Pancreas (tissue), 10 donors: Measurements from ENCODE around the gene RAD1. TPM values are rescaled to one million over a fixed set of nuclear protein-coding genes. Genes with fewer than 3 reads are reported as not detected.

ENCODE experiments used
- ATAC-seq, 4 donors: fragments of 200-7000 bp; cut with Tn5 transposase; one replicate each; pipeline versions ENCODE4 v1.8.0 to v1.9.1; 2020; ENCODE audit warnings: mild to moderate bottlenecking in 4 of 4, moderate library complexity in 4 of 4
- DNase-seq, 6 donors: peaks; one replicate each; pipeline ENCODE4 v3.0.0-alpha.2; 2020
- FAIRE-seq: peaks from 2 replicates; lab custom pipeline; 2012; peaks lifted over from hg19 to GRCh38; lab: Jason Lieb, UNC
- H3K27ac ChIP-seq, 4 donors: fragments of 200-600 bp; sonication (generic); 1 replicate in 3 of 4; 2 replicates in 1 of 4; pipeline versions ENCODE4 v1.5.0 to v1.8.0; 2020
- H3K27me3 ChIP-seq, 4 donors: fragments of 200-600 bp; one replicate each; pipeline ENCODE4 v1.8.0; 2021
- H3K36me3 ChIP-seq, 3 donors: fragments of 200-600 bp; sonication (generic) in 1 of 3; one replicate each; pipeline versions ENCODE4 v1.5.0 to v1.8.0; 2020 to 2021
- H3K4me1 ChIP-seq, 3 donors: fragments of 200-600 bp; one replicate each; pipeline ENCODE4 v1.8.0; 2021
- H3K4me3 ChIP-seq, 4 donors: fragments of 200-600 bp; sonication (generic) in 2 of 4; one replicate each; pipeline versions ENCODE4 v1.5.0 to v1.8.0; 2020 to 2021
- H3K9me3 ChIP-seq, 4 donors: fragments of 200-600 bp; one replicate each; pipeline ENCODE4 v1.8.0; 2021
- CTCF ChIP-seq, 4 donors: fragments of 200-600 bp; sonication (generic) in 3 of 4; IDR thresholded peaks; one replicate each; pipeline versions ENCODE4 v1.5.0 to v1.8.0; 2021; ENCODE audit warnings: antibody characterized with exemption in 4 of 4
- WGBS, 2 donors: extraction: QIAGEN DNeasy Blood & Tissue Kit; methylation state at CpG; one replicate each; pipeline ENCODE4 v1.1.7; 2013; 5-methylcytosine and 5-hydroxymethylcytosine counted together
- intact Hi-C, 3 donors: fragments of 100-400 bp; cut with DNase I; formaldehyde crosslinking; loops; one replicate each; pipeline versions ENCODE4 v1.11.1 to v1.14.2; 2022
- polyA plus RNA-seq, 2 donors: library from polyadenylated mRNA; stranded (reverse); fragments of 200-250 nt; gene quantifications; one replicate each; pipeline ENCODE4 v1.2.3, GENCODE V29; 2013
- total RNA-seq, 6 donors: library from RNA; stranded (reverse); fragmentation: NEBNext Ultra II Directional in 4 of 6; extraction: Animal tissue kit (Norgen Biotek cat#: 25700) in 4 of 6; gene quantifications; one replicate each; pipeline versions ENCODE4 v1.2.1 to v1.2.4, GENCODE V29; 2021 to 2023
- donor health status: healthy with polysubstance abuse.
- donor health status: DM: no; HTN: no; CAD: no; lungs with moderate emphysema.
- donor health status: DM: no; HTN: no; CAD: no.
- donor health status: control.
- donor health status: control.
- donor health status: Bipolar disorder and iron deficiency.
- donor health status: DM: yes; HTN: yes; CAD: no.
- donor health status: DM: no; HTN: no; CAD: no.
- donor health status: DM: no; HTN: no; CAD: no.
- donor health status: DM: yes; HTN: yes; CAD: no.

Gene RAD1
- total and polyA plus RNA-seq, 8 donors: 3.5 to 10.1 (median 5.8) TPM

DNA sequence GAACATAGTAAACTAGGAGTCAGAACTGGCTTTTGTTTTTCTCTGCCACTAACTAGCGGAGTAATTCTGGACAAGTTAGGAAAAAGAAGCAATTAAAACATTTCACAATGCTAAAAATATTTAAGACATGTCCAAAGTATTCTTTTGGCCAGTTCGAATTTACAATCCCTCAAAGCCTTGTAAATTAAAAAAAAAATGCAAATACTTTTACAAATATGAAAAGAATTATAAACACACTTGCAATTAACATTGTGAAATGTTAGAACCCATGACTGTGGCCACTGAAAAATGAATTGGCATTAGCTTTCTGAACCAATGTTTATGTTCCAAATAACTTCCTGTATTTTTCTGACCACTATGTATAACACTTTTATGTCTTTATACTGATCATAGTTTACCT, 2.2 kb downstream of the RAD1 start:
- DNase-seq: no peak
- no peak for FAIRE-seq
- no peak for ATAC-seq
- Histone ChIP-seq H3K27ac (no peak overlapping the region), H3K4me3 (no peak overlapping the region), H3K4me1 (peaks cover 11 to 22% (median 21%) of the 10 kb centered on the region in 3 donors), H3K27me3 (no peaks in the 10 kb centered on the region), H3K9me3 (no peaks in the 10 kb centered on the region), H3K36me3 (peaks cover 0 to 25% (median 0%) of the 10 kb centered on the region in 3 donors)
- 79 to 90% methylated on average over 2 of the region's 2 CpGs for whole genome bisulfite sequencing, 2 donors
- no peak for TF ChIP-seq CTCF (IDR thresholded peaks at IDR 0.05)
- intact Hi-C loops: no loop called here

- no peak for FAIRE-seq
- intact Hi-C loops: loop anchor here in 1 of 3 donors (10.0 kb wide), 1 partner anchor 421 kb away; no protein-coding TSS in a partner anchor
- WGBS, 2 donors: 88 to 95% methylated on average over 2 of the region's 2 CpGs
- H3K4me3 ChIP-seq: no peak overlapping the region
- H3K27me3 ChIP-seq: no peaks in the 10 kb centered on the region
- H3K9me3 ChIP-seq: no peaks in the 10 kb centered on the region
- no peaks in the 10 kb centered on the region for H3K4me1 ChIP-seq
- ATAC-seq: no peak
- H3K36me3 ChIP-seq: peaks cover 0 to 9% (median 0%) of the 10 kb centered on the region in 3 donors
- no peak overlapping the region for H3K27ac ChIP-seq
- no peak for TF ChIP-seq CTCF (IDR thresholded peaks at IDR 0.05)
- no peak for DNase-seq
Observed at GRCh38 chr5:34905564-34905963, 9.7 kb downstream of the RAD1 start.

DNA sequence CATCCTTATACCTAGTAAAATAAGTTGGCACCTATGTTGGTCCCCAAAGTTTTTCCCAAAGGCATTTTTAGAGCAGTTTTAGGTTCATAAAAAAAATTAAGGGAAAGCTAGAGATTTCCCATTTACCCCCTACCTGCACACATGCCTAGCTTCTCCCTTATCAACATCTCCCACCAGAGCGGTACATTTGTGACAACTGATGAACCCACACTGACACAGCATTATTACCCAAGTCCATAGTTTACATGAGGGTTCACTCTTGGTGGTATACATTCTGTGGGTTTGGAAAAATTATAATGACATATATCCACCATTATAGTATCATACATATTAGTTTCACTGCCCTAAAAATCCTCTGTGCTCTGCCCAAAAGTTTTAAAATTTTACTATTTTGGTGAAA, 12.0 kb downstream of the RAD1 start:
- Histone ChIP-seq H3K27me3 (no peaks in the 10 kb centered on the region), H3K4me3 (no peak overlapping the region), H3K36me3 (peaks cover 0 to under 1% (median 0%) of the 10 kb centered on the region in 3 donors), H3K27ac (no peak overlapping the region), H3K9me3 (no peaks in the 10 kb centered on the region), H3K4me1 (no peaks in the 10 kb centered on the region)
- ATAC-seq (no peak), DNase-seq (no peak), FAIRE-seq (no peak)
- intact Hi-C loops: loop anchor here in 1 of 3 donors (10.0 kb wide), 1 partner anchor 418 kb away; no protein-coding TSS in a partner anchor
- WGBS, 2 donors: 94 to 97% methylated on average over 1 of the region's 1 CpG
- no peak for TF ChIP-seq CTCF (IDR thresholded peaks at IDR 0.05)

DNA sequence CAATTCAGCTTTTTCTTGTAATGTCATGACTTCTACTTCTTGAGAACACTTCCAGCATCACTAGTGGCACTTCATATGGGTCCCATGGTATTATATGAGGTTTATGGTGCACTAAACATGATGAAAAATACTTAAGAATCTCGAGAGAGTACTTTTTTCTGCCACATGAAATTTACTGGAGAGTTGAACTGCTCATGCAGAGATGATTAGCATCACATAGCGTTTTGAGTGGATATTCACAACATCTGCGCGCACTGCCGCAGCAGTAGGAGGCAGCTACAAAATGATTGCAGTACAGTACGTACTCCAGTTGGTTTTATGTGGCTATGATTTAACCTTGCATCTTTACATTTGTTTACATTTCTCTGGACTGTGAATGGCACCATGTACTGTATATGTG, 14.7 kb downstream of the RAD1 start:
- no peak for FAIRE-seq
- Histone ChIP-seq H3K4me1 (no peaks in the 10 kb centered on the region), H3K27me3 (no peaks in the 10 kb centered on the region), H3K27ac (no peak overlapping the region), H3K9me3 (no peaks in the 10 kb centered on the region), H3K4me3 (no peak overlapping the region), H3K36me3 (no peaks in the 10 kb centered on the region)
- intact Hi-C loops: loop anchor here in 1 of 3 donors (10.0 kb wide), 1 partner anchor 416 kb away; no protein-coding TSS in a partner anchor
- no peak for ATAC-seq
- DNase-seq: no peak
- WGBS, 2 donors: 87 to 91% methylated on average over 6 of the region's 6 CpGs
- no peak for TF ChIP-seq CTCF (IDR thresholded peaks at IDR 0.05)

GRCh38 chr5:34899066-34899465, 16.2 kb downstream of the RAD1 start:
- intact Hi-C loops: loop anchor here in 2 of 3 donors (5.0 to 10.0 kb wide), 2 partner anchors 384 to 417 kb away; no protein-coding TSS in a partner anchor
- Histone ChIP-seq H3K4me3 (no peak overlapping the region), H3K36me3 (no peaks in the 10 kb centered on the region), H3K27me3 (no peaks in the 10 kb centered on the region), H3K4me1 (no peaks in the 10 kb centered on the region), H3K9me3 (no peaks in the 10 kb centered on the region), H3K27ac (no peak overlapping the region)
- 89 to 98% methylated on average over 2 of the region's 2 CpGs for WGBS, 2 donors
- ATAC-seq (no peak), DNase-seq (no peak), FAIRE-seq (no peak)
- no peak for TF ChIP-seq CTCF (IDR thresholded peaks at IDR 0.05)
